Measurements from ENCODE around the gene ARHGAP32.

Gene ARHGAP32

DNA sequence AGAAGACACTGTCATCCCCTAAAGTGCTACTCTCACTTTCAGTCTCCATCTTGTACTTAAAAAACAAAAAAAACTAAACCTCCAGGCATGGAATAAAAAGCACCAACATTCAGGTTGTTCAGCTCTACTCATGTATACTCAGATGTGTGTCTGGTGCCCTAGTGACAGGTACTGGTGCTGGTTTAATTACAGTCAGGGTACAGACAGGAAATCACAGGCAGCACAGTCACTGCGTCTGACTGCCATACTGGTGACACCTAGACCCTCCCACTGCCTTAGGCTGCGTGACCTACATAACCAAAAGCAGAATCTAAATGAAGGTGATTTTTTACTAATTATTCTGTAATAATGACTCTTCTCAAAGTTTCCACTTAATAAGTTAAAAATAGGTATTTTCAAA is at the start of gene ARHGAP32:
Gene ARHGAP32, minus strand, starts transcription at position 176 of the 400 bp plus-strand sequence. Its CDS starts 127 bp downstream, at position 49.
- no peak for DNase-seq

DNA sequence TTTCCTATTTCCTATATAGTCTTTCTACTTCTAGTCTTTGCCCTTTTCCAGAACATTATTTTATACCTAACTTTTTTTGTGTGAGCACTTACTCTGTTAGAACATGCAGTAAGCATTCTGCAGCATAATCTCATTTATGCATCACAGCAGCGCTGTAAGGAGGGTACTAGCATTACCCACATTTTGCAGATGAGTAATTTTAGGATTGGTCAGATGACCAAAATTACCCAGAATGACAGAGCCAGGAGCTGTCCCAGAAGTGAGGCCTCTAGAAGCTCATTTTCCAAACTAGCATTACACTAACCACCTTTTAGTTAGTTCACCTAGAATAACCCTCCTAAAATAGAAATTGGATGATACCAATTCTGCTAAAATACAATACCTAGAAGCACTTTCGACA is 47.1 kb upstream of the ARHGAP32 start:
- no peak for DNase-seq

DNA sequence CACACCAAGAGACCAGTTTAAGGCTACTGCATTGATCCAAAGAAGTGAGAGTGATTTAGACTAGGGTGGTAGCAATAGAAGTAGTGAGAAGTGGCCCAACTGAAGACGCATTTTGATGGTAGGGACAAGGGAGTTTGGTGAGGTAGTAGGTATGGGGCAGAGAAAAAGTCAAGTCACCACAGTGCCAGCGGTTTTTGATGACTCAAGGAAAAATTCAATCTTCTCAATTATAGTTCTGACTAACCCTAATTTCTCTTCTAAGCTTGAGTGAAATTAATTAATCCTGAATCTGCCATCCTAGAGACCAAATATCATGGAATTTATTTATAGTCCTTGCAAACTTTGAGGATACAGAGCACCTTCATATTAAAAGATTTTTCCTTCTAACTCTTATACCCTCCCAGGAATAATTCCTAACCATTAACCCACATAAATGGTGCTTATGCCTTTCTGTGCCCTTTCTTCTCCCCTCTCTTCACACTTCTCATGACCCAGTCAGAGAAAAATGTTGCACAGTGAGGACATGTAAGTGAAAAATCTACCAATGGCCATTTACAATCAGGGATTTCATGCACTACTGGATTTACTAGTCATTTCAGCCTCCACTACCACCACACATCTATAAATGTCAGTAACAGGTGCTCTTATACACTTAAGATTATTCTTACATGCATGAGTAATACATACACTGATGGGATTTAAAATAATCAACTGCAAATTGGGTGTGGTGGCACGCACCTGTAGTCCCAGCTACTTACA is 45.9 kb upstream of the ARHGAP32 start:
- DNase-seq = no peak

DNA sequence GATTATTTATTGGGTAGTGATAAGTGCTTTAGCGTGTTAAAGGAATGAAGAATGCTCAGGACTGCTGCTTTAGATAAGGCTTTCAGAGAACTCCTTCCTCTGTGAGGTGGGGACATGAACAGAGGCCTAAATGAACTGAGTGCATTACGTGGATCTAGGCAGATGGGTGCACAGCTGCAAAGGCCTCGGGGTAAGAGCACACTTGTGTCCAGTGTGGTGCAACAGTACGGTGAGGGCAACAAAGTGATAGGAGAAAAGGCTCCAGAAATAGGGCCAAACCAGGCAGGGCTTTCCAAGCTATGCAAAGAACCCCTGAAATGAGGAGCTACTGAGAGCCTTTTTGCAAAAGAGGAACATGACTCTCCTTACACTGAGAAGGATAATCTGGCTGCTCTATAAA is 45.3 kb upstream of the ARHGAP32 start:
- DNase-seq = no peak

DNA sequence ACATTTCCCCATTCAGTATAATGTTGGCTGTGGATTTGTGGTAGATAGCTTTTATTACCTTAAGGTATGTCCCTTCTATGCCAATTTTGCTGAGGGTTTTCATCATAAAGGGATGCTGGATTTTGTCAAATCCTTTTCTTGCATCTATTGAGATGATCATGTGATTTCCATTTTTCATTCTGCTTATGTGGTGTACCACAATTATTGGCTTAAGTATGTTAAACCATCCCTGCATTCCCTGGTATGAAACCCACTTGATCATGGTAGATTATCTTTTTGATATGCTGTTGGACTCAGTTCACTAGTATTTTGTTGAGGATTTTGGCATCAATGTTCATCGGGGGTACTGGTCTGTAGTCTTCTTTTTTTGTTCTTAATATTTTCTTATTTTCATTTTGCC is 44.7 kb upstream of the ARHGAP32 start:
- no peak for DNase-seq

DNA sequence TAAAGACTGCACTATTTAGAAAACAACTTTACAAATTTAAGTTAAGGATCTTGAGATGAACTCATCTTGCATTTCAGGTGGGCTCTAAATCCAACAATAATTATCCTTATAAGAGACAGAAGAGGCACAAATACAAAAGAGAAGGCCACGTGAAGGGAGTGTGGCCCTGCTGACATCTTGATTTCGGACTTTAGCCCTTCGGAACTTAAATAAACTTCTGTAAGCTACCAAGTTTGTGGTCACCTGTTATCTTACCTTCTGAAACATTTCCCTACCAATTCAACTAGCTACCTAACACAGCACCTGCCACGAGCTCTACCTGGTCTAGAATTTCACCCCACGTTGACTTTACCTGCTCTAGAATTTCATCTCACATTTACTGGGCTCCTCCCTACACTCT is 42.9 kb upstream of the ARHGAP32 start:
- DNase-seq = no peak

DNA sequence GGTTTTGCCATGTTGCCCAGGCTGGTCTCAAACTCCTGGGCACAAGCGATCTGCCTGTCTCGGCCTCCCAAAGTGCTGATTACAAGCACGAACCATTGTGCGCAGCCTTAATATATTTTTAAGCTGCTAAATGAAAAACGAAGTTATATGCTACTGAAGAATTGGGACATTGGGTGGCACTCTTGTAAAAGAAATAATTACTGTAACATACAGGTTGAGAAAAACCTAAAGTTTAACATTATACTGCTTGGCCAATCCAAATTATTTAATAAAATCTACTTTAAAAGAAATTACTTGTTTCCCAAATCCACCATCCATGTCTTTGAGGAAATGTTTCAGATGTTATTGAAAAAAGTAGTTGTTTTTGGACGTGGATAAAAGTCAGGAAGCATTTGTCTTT is 37.9 kb upstream of the ARHGAP32 start:
- DNase-seq = peak; percentile 21

DNA sequence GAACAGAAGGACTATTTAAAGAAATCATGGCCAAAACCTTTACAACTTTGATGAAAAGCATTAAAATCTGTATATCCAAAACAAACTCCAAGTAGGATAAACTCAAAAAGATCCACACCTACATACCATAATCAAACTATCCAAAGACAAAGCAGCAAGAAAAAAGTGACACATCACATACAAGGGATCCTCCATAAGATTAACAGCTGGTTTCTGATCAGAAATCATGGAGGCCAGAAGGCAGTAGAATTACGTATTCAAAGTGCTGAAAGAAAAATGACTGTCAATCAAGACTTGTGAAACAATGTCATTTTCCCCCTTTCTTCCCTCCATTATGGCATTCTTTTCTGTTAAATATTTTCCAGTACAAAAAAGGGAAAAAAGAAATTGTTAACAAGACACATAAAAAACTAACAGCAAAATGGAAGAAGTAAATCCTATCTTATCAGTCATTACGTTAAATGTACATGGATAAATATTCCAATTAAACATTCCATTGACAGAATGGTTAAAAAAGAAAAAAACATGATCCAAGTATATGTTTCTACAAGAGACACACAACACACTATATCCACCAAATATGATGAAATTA is 34.2 kb upstream of the ARHGAP32 start:
- DNase-seq = no peak

DNA sequence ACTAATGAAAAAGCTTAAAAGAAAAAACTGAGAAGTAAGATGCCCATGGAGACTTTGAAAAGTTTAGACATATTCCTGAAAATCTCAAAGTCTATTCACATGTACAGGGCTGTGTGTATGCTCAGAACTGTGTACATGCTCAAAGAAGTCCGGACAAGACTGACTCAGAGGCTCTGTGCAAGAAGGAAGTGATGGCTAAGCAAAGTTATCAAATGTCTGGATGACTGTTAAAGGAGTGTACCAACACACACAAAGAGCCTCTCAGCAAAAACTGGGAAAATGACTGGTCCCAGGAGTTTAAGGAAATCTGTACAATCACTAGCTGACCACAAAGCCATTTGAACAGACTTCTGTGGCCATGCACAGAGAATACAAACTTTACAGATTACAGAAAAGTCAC is 33.1 kb upstream of the ARHGAP32 start:
- peak; percentile 13 for DNase-seq

DNA sequence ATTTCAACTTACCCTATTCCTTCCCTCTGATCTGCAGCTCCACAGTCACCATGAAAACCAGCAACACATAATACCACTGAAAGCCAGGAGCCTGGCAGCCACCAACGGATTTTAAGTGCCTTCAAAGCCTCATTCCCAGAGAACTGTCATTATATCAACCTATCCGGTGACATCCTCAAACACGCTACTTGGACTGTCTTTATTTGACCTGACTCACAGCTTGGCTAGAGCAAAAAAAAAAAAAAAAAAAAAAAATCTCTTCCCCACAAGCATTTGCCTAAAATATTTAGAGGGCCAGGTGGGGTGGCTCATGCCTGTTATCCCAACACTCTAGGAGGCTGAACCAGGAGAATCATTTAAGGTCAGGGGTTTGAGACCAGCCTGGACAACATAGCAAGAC is 32.4 kb upstream of the ARHGAP32 start:
- DNase-seq = no peak

DNA sequence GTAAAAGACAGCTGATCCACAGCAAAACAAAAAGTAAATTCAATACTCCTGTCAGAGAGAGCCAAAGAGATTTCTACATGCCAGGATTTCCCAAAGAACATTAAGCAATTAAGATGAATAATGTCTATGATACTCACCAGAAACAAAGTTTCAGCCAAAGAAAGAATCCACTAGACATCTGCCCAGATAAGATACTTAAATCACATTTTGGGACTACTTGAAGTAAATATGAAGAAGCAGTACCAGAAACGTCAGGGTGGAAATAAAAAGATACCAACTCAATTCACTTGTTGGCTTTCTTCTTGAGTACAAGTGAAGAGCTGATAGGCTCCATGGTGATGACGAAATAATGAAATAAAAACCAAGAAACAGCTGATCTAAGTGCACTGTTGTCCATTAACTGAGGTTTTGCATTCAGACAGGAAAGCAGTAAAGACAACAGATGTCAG is 31.6 kb upstream of the ARHGAP32 start:
- DNase-seq = peak; percentile 69

DNA sequence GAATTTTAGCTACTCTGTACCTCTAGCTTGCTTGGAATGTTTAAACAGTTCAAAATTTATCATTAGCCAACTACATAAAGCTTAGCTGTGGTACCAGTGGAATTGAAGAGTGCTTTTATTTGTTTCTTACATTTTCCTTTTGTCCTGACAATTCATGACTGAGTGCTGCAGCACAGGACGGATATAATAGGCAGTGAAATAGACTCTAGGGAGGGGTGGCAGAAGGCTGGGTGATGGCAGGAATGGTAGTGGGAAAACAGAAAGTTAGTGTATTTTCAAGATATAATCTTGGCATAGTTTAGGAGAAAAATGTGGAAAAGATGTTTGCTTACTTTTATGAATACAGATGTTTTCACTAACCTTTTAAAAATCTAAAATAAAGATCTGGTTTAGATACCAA is 31.1 kb upstream of the ARHGAP32 start:
- DNase-seq = no peak

DNA sequence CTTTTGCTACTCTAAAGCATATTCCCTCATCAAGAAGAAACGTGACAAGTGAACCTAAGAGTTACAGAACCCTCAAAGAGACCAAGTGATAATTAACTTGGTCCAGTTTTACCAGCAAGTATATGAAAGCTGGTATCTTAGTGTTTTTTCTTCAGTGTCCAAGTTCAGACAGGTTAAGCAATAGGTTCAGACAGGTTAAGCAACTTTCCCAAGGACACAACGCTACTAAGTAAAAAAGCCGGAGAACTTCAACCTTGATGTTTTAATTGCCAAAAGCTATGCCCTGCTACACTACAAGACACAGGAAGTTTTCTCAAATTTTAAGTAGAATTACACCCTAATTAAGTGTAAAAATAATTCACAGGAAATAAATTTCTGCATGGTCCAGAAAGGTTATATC is 30.0 kb upstream of the ARHGAP32 start:
- DNase-seq = no peak

DNA sequence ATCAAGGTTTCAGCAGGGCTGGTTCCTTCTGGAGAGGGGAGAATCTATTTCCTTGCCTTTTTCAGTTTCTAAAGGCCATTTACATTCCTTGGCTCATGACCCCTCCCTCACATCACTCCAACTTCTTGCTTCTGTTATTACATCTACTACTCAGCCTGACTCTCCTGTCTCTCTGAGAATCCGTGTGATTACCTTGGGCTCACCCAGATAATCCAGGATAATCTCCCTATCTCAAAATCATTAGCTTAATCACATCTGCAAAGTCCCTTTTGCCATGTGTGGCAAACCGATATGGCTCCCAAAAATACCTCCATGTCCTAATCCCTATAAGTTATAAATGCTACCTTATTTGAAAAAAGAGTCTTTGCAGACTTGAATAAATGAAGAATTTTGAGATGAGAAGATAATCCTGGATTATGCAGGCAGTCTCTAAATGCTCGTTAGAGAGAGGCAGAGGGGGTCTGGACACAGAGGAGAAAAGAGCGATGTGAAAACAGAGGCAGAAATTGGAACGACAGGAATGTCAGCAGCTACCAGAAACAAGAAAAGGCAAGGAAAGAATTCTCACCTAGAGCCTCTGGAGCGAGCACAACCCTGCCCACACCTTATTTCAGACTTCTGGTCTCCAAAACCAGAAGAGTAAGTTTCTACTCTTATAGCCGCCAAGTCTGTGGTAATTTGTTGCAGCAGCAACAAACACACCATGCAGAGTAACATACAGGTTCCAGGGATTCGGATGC is 23.6 kb upstream of the ARHGAP32 start:
- no peak for DNase-seq

DNA sequence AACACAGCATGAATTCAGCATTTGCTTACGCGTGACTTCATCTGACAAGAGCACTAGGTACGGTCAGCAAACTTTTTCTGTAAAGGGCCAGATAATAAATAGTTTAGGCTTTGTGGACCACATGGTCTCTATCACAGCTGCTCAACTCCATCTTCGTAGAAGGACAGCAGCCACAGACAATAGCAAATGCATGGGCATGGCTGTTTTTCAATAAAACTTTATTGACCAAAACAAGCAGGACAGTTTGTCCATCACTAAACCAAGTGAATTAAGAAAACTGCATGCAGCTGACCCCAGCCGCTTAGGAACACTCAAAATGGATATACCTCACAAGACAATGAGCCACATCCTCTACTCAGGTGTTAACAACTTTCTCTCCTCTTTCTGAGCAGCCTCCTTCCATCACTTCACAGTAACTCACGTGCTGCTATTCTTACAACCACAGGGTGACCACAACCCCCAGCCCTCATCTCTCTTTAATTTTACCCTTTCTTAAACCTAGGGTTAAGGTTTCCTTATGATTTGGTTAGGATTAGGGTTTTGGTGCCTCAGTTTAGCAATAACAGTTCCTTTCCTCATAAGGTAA is 22.7 kb upstream of the ARHGAP32 start:
- DNase-seq = no peak

DNA sequence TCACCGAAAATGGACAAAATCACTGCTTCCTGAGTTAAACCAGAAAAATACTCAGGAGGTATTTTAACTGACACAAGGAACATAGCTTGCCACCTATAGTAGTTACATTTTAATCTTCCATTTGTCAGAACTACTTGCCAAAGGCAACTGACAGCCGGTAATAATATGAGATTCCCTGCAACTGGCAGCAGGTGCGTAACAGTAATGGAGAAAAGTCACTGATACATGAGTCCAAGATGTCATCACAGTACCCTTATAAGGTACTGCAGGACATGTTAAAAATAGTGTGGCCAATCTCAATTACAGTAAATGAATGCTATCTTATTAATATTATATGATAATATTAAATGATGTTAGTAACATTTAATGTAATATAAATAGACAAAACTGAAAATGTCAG is 21.1 kb upstream of the ARHGAP32 start:
- no peak for DNase-seq

DNA sequence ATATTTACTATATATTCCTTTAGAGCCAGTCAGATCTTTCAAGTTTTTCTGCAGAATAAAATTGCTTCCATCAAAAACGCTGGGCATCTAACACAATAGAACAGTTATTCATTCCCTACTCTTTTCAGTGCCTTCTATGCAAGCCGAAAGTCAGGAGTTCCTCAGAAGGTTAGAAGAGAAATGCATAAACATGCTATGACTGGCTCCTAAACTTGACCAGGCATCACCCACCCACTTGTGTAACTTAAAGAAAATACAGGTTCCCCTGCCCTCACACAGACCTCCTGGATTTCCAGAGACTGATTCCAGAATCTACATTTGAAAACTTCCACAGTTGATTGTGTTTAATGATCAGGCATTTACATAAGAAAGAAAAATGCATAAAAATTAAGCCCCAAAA is 19.3 kb upstream of the ARHGAP32 start:
- DNase-seq = no peak

DNA sequence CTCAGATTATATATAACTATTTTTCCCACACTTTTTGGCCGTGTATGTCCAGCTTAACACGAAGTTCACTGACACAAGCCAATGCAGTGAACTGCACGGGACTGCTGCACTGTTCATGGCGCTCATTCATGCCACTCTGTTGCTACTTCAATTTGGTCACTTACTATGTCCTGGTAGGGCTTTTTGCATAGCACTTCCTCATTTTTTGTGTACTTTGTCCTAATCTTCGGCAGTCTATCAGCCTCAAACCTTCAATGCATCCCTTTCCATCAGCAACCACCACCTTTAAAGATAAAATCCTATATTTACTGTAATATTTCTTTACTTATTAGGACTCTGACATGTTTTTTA is 18.7 kb upstream of the ARHGAP32 start:
- DNase-seq = no peak

DNA sequence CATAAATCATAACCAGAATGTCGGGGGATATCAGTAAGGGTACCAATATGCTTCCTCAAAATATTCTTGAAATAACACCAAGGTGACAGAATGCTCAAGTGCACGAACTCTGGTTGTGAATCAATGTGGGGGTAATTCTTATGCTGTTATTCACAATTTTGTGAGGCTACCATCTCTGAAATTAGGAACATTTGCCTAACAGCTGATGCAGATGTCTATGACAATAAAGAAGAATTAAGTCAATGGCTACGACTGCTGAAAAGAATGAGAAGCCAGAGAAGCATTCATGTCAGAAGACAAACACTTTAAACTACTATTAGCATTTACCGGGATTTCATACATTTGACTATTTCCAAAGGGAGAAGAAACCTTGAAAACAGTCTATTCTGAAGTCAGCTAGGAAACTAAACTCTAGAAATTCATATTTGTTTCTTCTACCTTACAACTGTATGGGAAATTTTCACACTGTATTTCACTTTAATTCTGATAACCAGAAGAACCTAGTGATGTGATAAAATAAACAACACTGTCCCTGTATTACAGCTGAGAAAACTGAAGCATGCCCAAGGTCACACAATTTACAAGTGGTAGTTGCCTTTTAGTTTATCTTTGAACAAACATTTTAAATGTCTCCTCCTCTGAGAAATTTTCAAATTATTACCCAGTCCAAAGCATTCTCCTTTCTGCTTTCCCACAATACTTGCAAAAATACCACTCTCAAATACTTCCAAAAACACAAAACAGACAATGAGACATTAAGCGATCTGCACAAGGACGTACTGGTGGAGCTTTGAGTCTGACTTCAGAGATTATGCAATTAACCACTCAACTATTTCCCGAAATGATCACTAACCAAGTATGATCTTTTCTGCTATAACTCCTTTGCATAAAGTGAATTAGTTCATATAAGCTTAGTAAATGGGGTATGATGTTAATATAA is 18.0 kb upstream of the ARHGAP32 start:
- DNase-seq = no peak

DNA sequence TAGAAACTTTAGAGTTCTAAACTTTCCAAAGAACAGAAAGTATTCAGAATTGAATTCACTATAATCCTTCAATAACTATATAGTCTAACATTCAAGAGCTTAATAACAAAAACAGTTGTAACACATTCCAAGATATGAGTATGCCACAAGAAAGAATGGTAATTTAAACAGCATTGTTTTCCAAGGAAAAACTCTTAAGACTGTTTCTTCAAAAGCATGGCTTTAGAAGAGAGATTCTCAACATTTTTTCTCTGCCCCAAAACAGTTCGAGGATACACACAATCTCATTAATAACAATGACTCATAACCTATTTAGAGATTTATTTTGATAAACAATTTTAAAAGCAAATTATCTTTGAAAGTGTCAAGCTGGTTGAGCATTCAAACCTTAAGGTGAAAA is 16.7 kb upstream of the ARHGAP32 start:
- DNase-seq = no peak

DNA sequence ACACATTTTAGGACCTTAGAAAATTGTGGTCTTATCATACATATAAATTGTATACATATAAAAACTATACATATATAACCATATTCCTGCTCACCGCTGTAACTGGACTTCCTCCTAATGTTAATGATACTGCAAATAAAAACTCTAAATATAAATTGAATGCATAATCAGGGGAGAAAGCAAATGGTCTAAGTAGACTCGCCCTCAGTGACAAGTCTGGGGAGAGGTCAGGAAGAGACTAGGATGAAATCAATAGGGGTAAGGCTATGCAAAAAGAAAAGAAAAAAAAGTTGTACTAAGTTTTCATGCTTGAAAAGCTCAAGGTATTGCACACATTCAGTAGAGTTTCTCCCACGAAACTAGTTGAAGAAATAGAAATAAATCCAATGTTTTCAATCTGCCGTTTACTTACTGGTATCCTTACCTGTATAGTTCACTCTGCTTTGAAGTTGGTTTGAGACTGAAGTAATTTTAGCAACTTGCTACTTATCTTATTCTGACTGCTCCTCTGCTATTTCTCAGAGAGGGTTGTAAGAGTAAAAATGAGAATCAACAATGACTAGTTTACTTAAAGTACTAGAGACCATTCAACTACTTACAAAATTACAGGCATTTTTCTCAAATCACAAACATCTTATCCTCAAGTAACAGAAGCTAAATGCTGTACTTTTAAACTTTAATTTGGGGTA is 12.2 kb upstream of the ARHGAP32 start:
- DNase-seq = no peak

DNA sequence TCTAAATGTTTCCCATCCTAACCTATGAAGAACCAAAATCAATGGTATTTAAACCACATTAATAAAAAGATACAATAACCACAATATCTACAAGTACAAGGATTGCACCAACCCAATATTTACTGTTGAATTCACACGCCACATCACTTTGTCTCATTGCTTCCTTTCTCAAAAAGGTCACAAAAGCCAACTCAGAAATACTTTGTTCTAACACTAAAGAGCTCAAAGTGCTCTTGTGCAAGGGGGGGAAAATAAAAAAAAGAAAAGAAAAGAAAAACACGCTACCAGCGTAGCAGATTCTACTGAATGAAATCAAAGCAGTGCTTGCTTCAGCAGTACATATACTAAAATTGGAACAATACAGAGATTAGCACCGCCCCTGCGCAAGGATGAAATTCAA is 10.5 kb upstream of the ARHGAP32 start:
- no peak for DNase-seq

All from inflammatory macrophage treated with lipopolysaccharide for 4 hours (primary cell).